HG03103 (cell line): ENCODE data around the gene USP40.

ENCODE experiments used
- ATAC-seq: cut with Tn5 transposase; IDR thresholded peaks from one replicate; pipeline ENCODE4 v1.9.1; 2021; ENCODE audit warnings: low read depth; ENCODE audit not compliant: unreplicated experiment

USP40 gene

DNA sequence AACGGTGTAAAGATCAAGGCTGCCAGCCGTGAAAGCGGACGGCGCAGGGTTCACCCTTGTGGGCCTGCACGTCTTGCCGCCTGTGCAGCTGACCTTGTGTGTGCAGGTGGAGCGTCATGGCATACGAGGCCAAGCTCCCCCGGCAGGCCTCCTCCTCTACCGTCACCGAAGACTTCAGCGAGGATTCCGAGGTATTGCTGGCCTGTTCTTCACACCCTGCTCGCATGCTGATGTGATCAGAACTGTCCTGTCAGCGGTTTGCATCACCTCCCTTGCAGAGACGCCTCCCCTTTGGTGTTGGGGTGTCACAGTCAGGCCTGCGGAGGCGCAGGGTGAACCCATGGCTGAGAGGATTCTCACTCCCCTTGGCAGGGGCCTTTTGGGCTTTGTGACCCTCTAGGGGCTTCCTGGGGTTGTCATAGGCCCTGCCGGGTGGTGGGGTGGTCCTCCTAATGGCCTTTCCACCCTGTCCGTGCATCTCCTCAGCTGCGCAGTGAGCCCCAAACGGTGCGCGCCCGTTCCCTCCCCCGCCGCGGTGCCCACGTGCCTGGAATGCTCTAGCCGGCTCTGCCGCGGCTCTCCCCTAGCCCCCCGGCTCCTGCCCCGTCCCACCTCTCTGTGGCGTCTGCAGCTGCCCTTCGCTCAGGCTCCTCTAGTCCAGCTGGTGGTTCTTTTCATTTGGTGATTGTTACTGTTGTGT lies 119.8 kb downstream of the USP40 start:
- ATAC-seq, result no peak

DNA sequence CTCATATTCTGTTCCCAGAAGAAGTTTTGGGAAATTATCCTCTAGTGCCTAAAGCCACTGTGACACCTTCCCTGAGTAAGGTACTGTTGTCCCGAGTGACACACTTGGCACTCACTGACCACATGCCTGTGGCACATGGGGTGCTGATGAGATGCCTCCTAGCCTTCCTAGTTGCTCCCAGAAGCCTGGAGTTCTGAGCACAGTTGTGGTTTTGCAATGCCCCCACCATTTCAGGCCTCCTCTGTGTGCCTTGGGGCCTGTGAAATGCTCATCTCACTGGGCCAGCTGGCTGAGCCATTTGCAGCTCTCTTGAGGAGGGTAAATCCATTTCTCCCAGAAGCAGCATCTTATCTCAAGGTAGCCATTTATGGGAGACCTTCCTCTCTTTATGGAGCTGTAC lies 120.5 kb downstream of the USP40 start:
- ATAC-seq, result no peak

DNA sequence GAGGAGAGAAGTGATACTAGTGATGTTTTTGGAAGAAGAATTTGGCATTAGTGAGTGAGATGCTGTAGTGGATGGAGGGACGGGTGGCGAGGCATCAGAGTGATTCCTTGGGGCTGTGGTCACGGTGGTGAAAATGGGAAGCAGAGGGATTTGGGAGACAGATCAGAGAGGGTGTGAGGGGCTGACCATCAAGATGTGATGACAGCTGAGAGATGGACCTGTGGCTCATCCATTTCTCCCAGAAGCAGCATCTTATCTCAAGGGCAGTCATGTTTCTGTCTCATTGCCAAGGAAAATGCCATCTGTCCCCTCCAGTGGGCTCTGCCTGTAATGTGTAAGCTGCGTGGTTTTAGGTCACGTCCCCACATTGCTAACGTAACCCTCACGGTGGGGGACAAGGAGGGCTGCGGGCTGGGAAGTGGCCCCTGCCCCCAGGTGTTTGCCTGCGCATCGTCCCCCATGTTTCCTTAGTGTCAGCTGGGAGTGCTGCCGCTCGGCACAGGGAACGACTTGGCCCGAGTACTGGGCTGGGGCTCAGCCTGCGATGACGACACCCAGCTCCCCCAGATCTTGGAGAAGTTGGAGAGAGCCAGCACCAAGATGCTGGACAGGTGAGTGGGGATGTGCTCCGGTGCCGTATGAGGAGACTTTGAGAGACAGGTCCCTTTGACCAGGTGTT lies 121.3 kb downstream of the USP40 start:
- no peak for ATAC-seq

DNA sequence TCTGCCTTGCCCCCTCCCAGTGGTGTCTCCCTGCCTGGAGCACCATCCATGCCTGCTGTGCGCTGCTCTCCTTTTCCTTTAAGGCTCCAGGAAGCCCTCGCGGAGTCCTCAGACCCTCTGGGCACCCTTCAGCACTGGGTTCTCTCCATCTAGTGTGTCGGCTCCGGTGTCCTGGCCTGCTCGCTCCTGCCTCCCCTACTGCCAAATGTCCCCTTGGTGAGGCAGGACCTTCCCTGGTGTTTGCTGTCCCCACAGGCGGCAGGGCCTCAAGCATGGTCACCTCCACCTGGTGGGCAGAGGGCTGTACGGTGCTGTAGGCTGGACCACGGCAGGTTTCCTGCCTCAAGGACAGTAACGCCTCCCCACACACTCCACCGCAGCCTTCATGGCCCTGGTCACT lies 122.1 kb downstream of the USP40 start:
- no peak for ATAC-seq

DNA sequence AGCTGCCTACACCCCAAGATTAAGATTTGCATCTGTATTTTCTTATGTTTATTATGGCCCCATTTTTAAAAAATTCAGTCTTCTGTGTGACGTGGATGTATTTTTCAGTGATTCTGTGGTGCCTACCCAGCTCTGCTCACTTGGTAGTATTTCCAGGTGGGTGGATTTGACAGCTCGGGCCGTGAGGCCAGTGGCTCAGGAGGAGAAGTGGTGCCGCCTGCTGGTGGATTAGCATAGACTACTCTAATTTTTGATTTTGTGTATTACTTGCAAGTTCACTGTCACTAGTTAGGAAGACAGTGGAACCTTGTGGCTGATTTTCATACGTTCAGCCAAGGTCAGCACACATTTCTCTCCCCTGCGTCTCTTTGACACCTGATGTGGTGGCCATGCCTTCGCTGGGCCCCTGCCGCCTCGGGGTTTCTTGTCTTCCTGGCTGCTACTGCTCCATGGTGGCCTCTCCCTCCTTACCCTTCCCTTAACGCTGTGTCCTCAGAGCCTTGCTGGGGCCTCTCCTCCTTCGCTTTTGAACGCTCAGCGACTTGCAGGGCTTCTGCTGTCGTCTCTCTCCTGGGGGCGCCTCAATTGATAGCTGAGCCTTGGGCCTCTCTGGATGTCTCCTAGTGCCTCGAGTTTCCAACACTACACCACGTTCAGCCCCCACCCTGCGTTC lies 122.9 kb downstream of the USP40 start:
- ATAC-seq, result no peak

DNA sequence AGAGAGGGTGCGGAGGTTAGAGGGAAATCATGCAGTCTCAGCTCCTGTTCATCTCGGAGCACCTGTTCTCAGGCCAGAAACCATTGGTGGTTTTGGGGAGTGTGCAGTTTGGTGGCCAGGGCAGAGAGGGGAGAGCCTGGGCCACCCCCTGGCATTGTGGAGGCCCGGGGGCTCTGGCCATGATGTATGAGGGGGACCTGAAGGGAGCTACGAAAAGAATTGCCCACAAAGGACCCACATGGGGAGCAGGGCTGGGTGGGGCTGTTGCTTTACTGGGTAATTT lies 124.6 kb downstream of the USP40 start:
- no peak for ATAC-seq

DNA sequence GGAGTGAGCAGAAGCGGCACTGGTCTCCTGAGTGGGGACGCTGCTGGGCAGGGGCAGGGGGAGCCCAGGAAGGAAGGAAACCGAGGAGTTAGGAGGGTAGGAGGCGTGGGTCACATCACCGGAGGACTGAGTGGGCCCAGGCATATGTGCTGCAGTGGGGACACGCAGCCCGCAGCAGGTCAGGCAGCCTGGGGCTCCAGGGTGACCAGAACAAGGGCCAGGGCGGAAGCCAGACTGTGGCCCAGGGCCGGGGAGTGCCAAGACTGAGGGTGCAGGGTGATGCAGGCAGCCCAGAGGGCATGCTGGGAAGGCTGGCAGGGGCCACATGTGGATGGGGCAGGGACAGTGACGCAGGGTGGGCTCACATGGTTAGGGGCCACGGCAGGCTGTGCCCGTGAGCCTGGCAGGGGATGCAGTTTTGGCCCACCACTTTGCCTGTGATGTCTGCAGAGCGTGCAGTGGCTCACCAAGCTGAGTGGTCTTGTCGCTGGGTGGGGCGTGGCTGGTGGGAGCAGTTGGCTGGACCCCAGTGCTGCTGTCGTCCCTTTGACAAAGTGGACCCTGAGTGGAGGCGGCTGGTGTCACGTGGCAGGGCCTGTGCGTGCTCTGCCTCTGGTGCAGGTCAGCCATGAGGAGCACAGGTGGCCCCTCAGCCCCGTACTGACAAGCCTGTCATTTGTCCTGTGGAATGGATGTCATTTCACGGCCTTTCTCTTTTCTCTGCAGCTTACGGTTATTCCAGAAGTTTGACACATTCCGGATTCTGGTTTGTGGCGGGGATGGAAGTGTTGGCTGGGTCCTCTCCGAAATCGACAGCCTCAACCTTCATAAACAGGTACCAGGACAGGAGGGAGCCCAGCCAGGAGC lies 125.2 kb downstream of the USP40 start:
- ATAC-seq, result no peak

DNA sequence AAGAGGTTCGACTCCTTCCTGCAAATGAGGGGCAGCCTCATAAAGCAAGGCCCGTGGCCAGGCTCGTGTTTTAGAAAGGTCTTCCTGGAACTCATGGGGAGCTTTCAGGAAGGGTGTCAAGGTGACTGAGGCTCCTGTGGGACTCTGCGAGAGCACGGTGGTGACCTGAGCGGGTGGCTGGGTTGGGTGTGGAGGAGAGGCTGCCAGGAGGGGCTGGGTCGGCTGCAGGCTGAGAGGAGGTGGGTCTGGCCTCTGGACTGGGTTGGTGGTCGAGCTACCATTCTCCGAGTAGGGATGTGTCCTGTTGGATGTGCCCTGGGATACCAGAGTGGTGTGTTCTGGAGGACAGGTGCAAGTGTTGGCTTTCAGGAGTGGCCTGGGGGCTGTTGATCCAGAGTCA lies 125.9 kb downstream of the USP40 start:
- no peak for ATAC-seq

DNA sequence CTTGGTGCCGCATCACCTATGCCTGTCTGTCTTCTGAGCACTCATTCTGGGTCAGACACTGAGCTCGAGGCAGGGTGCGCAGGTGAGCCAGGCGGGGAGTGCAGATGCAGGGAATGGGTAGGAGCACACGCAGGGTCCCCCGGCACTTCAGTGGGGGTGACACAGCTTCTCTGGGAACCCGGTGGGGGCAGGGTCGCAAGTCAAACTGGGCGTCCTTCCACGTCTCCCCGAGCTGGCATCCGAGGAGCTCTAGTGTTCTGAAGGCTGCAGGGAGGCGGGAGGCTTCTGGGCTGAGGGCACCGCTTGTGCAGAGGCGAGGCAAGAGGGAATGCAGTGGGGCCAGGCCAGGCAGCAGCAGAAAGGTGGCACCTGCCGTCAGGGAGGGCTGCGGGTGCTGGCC lies 126.3 kb downstream of the USP40 start:
- ATAC-seq, result no peak

DNA sequence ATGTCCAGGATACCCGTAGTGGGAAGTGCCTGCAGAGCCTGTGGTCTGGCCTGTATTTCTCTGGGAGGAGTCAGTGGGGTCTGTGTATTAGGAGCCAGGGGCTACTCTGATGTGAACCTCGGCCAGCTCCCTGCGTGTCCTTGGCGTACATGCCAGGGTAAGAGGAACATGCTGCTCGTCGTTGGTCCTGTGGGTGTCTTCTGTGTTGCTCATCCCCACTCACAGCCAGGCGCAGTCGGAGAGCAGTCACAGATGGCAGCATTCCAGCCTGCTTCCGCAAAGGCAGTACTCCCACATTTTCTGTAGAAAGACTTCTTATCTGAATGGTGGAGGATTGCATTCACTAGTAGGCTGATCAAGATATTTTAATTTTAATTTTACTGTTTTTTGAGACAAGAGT lies 127.4 kb downstream of the USP40 start:
- no peak for ATAC-seq

DNA sequence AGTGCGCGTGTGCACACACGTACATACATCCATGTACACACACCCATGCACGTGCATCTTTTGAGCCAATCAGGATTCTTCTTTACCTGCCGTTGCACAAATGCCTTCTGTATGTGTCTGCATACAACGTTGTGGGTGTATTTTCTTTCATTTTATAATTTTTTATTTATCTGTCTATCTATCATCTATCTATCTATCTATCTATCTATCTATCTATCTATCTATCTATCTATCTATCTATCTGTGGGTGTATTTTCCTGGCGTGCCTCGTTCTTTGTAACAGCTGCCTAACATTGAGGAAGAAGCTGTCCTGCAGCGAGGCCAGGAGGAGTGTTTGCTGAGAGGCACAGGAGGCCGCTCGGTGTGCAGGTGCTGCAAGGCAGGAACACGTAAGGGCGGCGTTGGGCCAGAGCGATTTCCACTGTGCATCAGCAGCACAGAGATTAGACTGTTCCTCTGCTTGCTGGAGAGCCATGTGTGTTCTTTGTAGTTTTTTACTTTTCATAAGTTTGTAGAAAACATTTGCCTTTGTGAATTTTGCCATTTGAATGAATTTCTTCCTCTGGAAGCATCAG lies 127.9 kb downstream of the USP40 start:
- ATAC-seq, result no peak

DNA sequence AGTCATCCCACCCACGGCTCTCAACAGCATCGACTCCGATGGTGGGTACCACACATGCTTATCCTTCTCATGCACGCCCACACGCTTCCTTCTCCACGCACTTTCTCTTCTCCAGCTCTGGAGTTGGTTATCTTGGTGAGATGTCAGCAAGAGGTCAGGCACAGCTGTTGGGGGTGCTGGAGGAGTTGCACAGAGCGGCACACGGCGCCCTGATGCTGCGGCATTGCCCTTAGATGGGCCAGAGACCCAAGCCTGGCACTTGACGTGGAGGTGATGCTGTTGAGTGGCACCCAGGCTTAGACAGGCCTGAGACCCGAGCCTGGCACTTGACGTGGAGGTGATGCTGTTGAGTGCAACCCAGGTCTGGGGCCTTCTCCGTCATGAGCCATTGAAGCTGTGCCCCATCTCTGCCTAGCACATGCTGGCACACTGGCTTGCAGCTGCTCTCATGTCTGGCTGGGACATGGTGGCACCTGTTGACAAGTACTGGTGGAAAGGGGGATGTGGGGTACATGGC lies 129.1 kb downstream of the USP40 start:
- ATAC-seq, result no peak

DNA sequence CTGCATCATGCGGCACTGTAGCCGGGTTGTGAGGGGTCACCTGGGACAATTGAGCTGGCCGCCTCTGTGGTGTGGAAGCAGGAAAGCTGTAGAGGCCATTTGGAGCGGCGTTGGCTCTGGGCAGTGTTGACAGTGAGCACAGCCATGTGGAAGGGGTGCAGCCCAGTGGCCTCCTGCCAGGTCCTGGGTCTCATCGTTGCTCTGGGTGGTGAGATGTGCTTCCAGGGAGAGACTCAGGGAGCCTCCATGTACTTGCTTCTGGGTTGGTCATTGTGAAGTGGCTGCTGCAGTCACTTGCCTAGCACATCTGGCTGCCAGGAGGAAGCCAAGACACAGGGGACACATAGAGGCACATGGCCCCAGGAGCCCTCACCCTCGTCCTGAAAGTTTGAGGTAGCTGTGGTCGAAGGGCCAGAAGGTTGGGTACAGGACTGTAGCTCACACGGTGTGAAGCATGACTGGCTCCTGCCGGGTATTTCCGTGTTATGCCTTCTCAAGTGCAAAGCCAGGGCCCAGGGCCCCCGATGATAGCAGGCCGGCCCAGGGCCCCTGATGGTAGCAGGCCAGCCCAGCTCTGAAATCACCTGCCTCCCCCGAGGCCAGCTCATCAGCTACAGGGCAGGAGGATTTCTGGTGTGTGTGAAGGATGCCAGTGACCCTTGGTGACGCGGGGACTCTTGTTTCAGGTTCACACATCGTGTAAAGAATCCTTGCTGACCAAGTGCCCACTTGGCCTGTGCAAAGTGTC lies 129.7 kb downstream of the USP40 start:
- ATAC-seq, result no peak

DNA sequence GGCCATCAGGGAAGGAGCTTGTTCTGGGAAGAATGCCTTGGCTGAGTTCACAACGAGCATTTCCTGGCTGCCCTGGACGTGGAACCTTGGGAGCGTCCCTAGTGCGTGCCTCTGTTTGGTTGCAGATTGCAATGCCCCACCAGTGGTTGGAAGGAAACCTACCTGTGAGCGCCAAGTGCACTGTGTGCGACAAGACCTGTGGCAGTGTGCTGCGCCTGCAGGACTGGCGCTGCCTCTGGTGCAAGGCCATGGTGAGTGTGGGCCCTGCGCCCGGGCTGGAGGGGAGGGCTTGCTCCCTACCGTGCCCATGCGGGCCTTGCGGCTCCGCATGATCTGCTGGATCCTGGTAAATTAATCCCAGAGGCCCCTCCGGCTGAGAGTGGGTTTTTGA lies 130.4 kb downstream of the USP40 start:
- no peak for ATAC-seq

DNA sequence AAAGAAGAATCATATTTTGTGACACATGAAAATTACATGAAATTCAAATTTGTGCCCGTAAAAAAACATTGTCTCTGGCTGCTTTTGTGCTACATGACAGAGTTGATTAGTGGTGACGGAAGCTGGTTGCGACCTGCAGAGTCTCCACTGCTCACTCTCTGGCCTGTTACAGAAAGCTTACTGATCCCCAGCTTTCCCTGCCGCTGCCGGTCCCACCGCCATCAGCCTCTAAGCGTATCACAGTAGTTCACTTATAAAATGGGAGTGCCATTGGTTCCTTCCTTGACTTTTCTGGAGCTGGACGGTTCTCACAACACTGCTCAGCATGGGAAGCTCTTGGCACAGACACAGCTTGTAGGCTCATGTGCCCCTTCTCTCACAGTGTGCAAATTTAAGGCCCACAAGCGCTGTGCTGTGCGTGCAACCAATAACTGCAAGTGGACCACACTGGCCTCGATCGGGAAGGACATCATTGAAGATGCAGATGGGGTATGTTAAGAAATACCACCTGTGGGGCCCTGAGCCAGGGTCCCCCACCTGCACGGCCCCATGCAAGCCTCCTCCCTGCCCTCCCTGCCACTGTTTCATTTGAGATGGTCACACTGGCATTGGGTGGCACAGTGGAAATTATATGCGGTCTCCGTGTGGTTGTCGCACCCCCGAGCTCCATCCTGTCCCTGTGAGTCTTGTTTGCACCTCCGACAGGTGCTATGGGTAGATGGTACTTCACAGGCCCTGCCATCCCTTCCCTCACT lies 131.0 kb downstream of the USP40 start:
- no peak for ATAC-seq

DNA sequence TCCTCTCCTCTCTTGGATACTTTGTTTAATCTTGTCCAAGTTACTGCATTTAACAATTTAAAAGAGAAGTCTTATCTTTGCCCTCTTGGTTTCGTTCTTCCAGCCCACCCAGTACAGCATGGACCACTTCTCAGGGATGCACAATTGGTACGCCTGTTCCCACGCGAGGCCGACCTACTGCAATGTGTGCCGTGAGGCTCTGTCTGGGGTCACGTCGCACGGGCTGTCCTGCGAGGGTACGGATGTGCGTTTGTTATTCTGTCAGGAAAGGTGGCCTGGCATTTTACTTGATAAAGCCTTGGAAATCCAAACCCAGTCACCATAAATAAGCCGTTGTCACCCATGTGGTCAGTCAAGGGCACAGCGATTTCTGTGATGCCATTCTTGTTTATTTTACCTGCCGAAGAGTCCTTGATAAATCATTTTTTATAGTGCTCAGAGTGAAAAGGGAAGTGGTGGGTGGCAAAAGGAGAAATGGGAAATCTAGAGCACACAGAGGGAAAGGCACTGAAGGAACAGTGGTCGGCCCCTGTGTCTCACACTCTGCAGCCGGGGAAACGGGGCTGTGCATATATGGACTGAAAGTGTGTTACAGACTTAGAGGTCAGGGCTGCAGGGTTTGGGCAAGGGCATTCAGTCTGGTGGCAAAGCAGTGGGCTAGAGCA lies 131.8 kb downstream of the USP40 start:
- ATAC-seq, result no peak

DNA sequence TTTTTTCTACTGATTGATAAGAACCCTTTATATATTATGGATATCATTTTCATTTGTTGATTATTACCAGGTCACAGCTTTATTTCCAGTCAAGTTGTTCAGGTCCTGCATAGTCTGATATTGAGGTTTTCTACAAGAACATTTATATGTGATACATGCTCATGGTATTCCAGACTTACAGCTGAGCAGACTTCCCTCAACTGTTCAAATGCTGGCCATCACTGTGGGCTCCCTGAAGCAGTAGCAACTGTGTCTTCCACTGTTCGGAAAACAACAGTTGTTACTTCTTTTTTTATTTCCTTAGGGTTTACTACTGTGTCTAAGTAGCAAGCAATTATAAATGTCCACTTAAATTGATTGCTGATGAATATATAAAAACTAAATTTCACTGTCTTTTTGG lies 132.8 kb downstream of the USP40 start:
- no peak for ATAC-seq

DNA sequence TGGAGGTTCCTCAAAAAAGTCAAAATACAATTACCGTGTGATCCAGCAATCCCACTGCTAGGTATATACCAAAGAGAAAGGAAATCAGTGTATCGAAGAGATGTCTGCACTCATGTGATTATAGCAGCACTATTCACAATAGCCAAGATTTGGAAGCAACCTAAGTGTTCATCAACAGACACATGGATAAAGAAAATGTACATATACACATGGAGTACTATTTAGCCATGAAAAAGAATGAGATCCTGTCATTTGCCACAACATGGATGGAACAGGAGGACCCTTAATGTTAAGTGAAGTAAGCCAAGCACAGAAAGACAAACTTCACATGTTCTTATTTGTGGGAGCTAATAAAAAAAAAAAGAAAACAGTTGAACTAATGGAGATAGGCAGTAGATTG lies 133.6 kb downstream of the USP40 start:
- ATAC-seq, result no peak

DNA sequence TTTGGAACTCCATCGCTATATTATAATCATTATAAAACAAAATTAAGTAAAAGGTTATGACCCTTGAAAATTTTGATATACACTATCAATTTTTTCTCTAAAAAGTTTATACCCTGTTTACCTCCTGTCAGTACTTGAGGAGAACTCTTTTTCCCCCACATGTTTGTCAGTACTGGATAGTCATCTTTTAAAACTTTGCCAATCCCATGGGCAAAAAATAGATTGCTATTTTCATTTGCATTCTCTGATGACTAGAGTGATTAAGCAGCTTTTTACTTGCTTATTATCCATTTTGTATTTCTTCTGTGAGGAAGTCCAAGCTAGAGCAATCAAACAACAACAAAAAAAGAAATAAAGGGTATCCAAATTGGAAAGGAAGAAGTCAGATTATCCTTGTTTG lies 135.9 kb downstream of the USP40 start:
- ATAC-seq, result no peak
